DOHH2 (cell line): ENCODE data around the gene PIGH.

Experiments
- H3F3A ChIP-seq: fragments of 200-600 bp; sonication (generic), shearing (Covaris generic); 2 replicates; pipeline ENCODE4 v1.6.0; 2016; ENCODE audit warnings: antibody characterized with exemption, mild to moderate bottlenecking; ENCODE audit not compliant: control insufficient read depth, insufficient read depth
- H3K27ac ChIP-seq: fragments of 200-600 bp; sonication (generic); 2 replicates; pipeline ENCODE4 v1.5.1; 2014; ENCODE audit warnings: low read depth, mild to moderate bottlenecking, low read length, moderate library complexity
- H3K27me3 ChIP-seq: fragments of 200-600 bp; sonication (generic); 2 replicates; pipeline ENCODE4 v1.6.1; 2014; ENCODE audit warnings: mild to moderate bottlenecking, low read length, mixed read lengths; ENCODE audit not compliant: control insufficient read depth
- H3K36me3 ChIP-seq: fragments of 200-600 bp; sonication (generic); 2 replicates; pipeline ENCODE4 v1.6.1; 2014; ENCODE audit warnings: mild to moderate bottlenecking, low read length, moderate library complexity, mixed read lengths; ENCODE audit not compliant: control insufficient read depth
- H3K4me1 ChIP-seq: fragments of 200-600 bp; sonication (generic); 2 replicates; pipeline ENCODE4 v1.6.1; 2014; ENCODE audit warnings: mild to moderate bottlenecking, low read length, mixed read lengths; ENCODE audit not compliant: control insufficient read depth
- H3K4me2 ChIP-seq: fragments of 200-600 bp; sonication (generic); 2 replicates; pipeline ENCODE4 v1.6.0; 2014; ENCODE audit warnings: mild to moderate bottlenecking, low read length, moderate library complexity
- H3K4me3 ChIP-seq: fragments of 200-600 bp; sonication (generic); 2 replicates; pipeline ENCODE4 v1.5.1; 2014; ENCODE audit warnings: mild to moderate bottlenecking, low read length, mixed read lengths
- H3K79me2 ChIP-seq: fragments of 200-600 bp; sonication (generic); 2 replicates; pipeline ENCODE4 v1.6.1; 2014; ENCODE audit warnings: mild to moderate bottlenecking, low read length, mixed read lengths; ENCODE audit not compliant: control insufficient read depth
- H3K9me2 ChIP-seq: fragments of 200-600 bp; sonication (generic); replicated peaks from 2 replicates; pipeline ENCODE4 v1.6.1; 2014; ENCODE audit warnings: mild to moderate bottlenecking, low read length, mixed read lengths; ENCODE audit not compliant: control insufficient read depth
- H3K9me3 ChIP-seq: fragments of 200-600 bp; sonication (generic); 2 replicates; pipeline ENCODE4 v1.6.1; 2014; ENCODE audit warnings: antibody characterized with exemption, low read length, mixed read lengths; ENCODE audit not compliant: control insufficient read depth, insufficient read depth
- H4K20me1 ChIP-seq: fragments of 200-600 bp; sonication (generic); 2 replicates; pipeline ENCODE4 v1.6.0; 2014; ENCODE audit warnings: low read depth, mild to moderate bottlenecking, antibody characterized with exemption, low read length, moderate library complexity; ENCODE audit not compliant: control insufficient read depth, insufficient read depth
- EZH2phosphoT487 ChIP-seq: fragments of 200-600 bp; sonication (generic); IDR thresholded peaks from 2 replicates; pipeline ENCODE4 v1.6.1; 2017; ENCODE audit warnings: borderline replicate concordance, mild to moderate bottlenecking, antibody characterized with exemption, low read length, moderate library complexity, mixed read lengths
- TF ChIP-seq, protein P1 (sequence below): fragments of 200-600 bp; sonication (generic); IDR thresholded peaks from one replicate; pipeline ENCODE4 v1.5.1; 2014; ENCODE audit warnings: antibody characterized with exemption, mild to moderate bottlenecking, low read depth, low read length; ENCODE audit not compliant: poor library complexity, severe bottlenecking

The PIGH gene

DNA sequence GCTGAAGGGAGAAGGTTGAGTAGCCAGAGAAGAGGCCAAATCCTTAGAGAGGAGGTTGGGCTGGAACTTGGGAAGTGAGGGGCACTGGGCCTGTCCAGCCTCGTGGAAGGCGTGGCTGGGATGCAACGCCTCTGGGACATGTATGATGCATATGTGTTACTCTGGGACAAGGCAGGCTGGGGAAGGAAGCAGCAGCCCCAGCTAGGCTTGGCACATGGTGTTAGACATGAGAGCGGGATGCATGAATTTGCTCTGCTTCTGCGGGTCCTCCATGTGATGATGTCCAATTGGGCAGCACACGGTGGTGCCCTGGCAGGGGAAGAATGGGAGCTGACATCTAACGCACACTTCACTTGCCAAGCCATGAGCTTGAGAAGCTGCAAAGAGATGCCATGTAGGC lies 45.7 kb downstream of the PIGH start:
- Histone ChIP-seq H3K4me3 (no peak overlapping the region), H3K4me1 (no peaks in the 10 kb centered on the region), H3F3A (no peaks in the 10 kb centered on the region), H3K27me3 (peaks cover 15% of the 10 kb centered on the region), H3K9me2 (no peaks in the 10 kb centered on the region), H3K9me3 (no peaks in the 10 kb centered on the region), H3K36me3 (no peaks in the 10 kb centered on the region), H3K79me2 (no peaks in the 10 kb centered on the region), H3K4me2 (no peak overlapping the region), H4K20me1 (no peaks in the 10 kb centered on the region), H3K27ac (no peak overlapping the region)
- TF ChIP-seq, protein P1, sequence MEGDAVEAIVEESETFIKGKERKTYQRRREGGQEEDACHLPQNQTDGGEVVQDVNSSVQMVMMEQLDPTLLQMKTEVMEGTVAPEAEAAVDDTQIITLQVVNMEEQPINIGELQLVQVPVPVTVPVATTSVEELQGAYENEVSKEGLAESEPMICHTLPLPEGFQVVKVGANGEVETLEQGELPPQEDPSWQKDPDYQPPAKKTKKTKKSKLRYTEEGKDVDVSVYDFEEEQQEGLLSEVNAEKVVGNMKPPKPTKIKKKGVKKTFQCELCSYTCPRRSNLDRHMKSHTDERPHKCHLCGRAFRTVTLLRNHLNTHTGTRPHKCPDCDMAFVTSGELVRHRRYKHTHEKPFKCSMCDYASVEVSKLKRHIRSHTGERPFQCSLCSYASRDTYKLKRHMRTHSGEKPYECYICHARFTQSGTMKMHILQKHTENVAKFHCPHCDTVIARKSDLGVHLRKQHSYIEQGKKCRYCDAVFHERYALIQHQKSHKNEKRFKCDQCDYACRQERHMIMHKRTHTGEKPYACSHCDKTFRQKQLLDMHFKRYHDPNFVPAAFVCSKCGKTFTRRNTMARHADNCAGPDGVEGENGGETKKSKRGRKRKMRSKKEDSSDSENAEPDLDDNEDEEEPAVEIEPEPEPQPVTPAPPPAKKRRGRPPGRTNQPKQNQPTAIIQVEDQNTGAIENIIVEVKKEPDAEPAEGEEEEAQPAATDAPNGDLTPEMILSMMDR, result no peak
- TF ChIP-seq EZH2phosphoT487, result no peak

DNA sequence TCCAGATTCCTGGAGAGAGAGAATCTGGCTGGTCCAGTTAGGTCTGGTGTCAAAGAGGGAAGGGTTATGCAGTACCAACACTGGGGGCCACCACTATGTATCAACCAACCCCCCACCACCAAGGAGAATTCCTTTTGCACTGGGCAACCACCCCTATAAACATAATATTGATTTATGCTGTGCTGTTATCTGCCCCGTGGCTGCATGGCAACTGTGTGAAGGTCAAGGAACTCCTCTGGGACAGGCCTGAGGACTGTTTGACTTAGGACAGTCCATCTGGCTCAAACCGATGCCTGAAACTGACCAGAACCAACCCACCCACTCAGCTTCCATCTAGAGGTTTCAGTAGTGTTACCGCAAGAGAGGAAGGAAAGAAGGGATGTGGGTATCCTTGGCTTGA lies 46.5 kb downstream of the PIGH start:
- Histone ChIP-seq H3K9me3 (no peaks in the 10 kb centered on the region), H3K36me3 (no peaks in the 10 kb centered on the region), H3K27me3 (peaks cover 14% of the 10 kb centered on the region), H3K4me3 (no peak overlapping the region), H3K27ac (no peak overlapping the region), H4K20me1 (no peaks in the 10 kb centered on the region), H3K9me2 (no peaks in the 10 kb centered on the region), H3F3A (no peaks in the 10 kb centered on the region), H3K4me2 (no peak overlapping the region), H3K79me2 (no peaks in the 10 kb centered on the region), H3K4me1 (no peaks in the 10 kb centered on the region)
- TF ChIP-seq EZH2phosphoT487, result no peak
- TF ChIP-seq, protein P1, result no peak

DNA sequence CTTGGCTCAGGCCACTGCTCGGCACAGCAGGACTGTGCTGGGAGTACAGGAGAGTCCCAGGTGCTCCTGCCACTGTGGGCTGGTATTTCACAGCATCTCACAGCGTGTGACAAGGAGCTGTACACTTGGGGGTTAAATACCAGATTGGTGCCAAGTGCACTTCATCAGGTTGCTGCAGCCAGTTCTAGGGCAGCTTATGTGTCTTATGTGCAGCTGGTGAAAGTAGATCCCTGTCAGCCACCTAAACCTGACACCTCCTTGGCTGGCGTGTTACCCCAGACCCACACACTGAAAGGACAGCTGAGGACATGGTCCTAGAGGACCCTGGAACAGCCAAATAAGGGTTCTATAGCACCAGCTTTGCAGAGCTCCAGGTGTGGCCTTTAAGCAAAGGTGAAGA lies 48.1 kb downstream of the PIGH start:
- H3K27me3 ChIP-seq, result peaks cover 8% of the 10 kb centered on the region
- H4K20me1 ChIP-seq, result no peaks in the 10 kb centered on the region
- no peaks in the 10 kb centered on the region for H3K9me2 ChIP-seq
- no peaks in the 10 kb centered on the region for H3K79me2 ChIP-seq
- H3K4me3 ChIP-seq, result no peak overlapping the region
- H3K4me1 ChIP-seq, result no peaks in the 10 kb centered on the region
- H3F3A ChIP-seq, result no peaks in the 10 kb centered on the region
- no peak overlapping the region for H3K4me2 ChIP-seq
- H3K27ac ChIP-seq, result no peak overlapping the region
- H3K9me3 ChIP-seq, result no peaks in the 10 kb centered on the region
- TF ChIP-seq, protein P1, result no peak
- TF ChIP-seq EZH2phosphoT487, result no peak
- no peaks in the 10 kb centered on the region for H3K36me3 ChIP-seq

DNA sequence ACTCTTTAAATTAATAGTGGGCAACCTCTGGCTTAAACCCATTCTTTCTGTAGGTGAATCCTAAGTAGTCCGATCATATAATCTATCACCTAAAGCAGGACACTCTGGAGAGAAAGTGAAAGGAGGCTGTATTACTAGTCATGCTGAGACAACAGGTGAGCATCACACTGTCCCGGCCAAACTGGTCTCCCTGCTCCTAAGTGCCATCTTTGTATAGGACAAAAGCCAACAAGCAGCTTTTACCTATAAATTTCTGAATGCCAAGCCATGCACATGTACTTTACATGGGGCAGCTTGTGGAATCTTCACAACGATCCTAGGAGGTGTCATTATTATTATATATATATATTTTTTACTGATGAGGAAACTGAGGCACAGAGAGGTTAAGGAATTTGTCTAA lies 48.9 kb downstream of the PIGH start:
- H3K27me3 ChIP-seq, result peaks cover 9% of the 10 kb centered on the region; the same call in 1 of the 2 replicates
- no peak overlapping the region for H3K4me3 ChIP-seq
- no peaks in the 10 kb centered on the region for H4K20me1 ChIP-seq
- H3K4me2 ChIP-seq, result no peak overlapping the region
- H3K4me1 ChIP-seq, result no peaks in the 10 kb centered on the region
- no peaks in the 10 kb centered on the region for H3K9me2 ChIP-seq
- H3K27ac ChIP-seq, result no peak overlapping the region
- TF ChIP-seq, protein P1, result no peak
- TF ChIP-seq EZH2phosphoT487, result no peak
- no peaks in the 10 kb centered on the region for H3K36me3 ChIP-seq
- no peaks in the 10 kb centered on the region for H3K9me3 ChIP-seq
- H3F3A ChIP-seq, result no peaks in the 10 kb centered on the region
- H3K79me2 ChIP-seq, result no peaks in the 10 kb centered on the region
